Lower leg skin (tissue), 4 donors: ENCODE measurements around the gene TMEM117. TPM values are rescaled to one million over a fixed set of nuclear protein-coding genes. Genes with fewer than 3 reads are reported as not detected.
"Not testable (repeated sequence)": the region's sequence is repeated elsewhere in the genome, so short reads cannot be mapped to it uniquely, and the experiment has no call there.

Source experiments
- DNase-seq, 2 donors: peaks; one replicate each; pipeline ENCODE4 v3.0.0-alpha.2; 2019; ENCODE audit warnings: low spot score in 2 of 2
- H3K4me3 ChIP-seq: fragments of 200-600 bp; sonication (generic); 2 replicates; pipeline ENCODE4 v1.5.1; 2017; ENCODE audit warnings: mild to moderate bottlenecking, low read depth; ENCODE audit not compliant: poor library complexity, severe bottlenecking
- POLR2A ChIP-seq, 2 donors: fragments of 450-650 bp; IDR thresholded peaks; one replicate each; pipeline ENCODE4 v1.6.1; 2016 to 2017; ENCODE audit warnings: antibody characterized with exemption in 2 of 2, mild to moderate bottlenecking in 1 of 2, moderate library complexity in 1 of 2
- WGBS, 2 donors: methylation state at CpG; one replicate each; pipeline ENCODE4 v1.1.5; 2018; 5-methylcytosine and 5-hydroxymethylcytosine counted together
- intact Hi-C: fragments of 100-400 bp; cut with DNase I; formaldehyde crosslinking; loops from one replicate; pipeline ENCODE4 v1.15.0; 2023; ENCODE audit warnings: low total_unique reads
- total RNA-seq, 4 donors: library from RNA; depleted of rRNA; stranded (reverse); fragments of >200 nt; gene quantifications; one replicate each; pipeline ENCODE4 v1.1.0, GENCODE V29; 2016
- TF ChIP-seq, protein P1 (sequence below), 3 donors: fragments of 450-650 bp; IDR thresholded peaks; one replicate each; pipeline ENCODE4 v1.5.1; 2016; ENCODE audit warnings: antibody characterized with exemption in 3 of 3, mild to moderate bottlenecking in 3 of 3, moderate library complexity in 2 of 3

Gene TMEM117
- total RNA-seq, 4 donors from 2014 or later: 19.9 to 27.8 (median 24.3) TPM

DNA sequence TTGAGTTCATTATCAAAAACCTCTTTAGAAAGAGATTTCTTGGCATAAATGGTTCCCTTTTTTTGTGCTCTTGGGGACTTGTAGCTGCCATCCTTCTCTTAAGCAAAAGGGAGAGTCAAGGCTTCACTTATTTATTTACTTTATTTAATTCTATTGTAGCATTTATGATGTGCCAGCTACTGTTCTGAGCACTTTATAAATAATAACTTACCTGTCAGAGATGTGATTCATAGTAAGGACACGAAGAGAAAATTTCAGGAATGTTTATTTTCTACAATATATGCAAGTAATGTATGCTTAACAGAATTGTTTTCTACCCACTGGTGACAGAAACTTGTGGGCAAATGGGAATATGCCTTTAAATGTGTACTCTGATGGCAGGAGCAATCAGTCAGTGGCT, 33.3 kb downstream of the TMEM117 start:
- no peak for DNase-seq
- no peak overlapping the region for H3K4me3 ChIP-seq
- intact Hi-C loops: no loop called here
- no peak for TF ChIP-seq POLR2A (IDR thresholded peaks at IDR 0.05)
- TF ChIP-seq, protein P1, sequence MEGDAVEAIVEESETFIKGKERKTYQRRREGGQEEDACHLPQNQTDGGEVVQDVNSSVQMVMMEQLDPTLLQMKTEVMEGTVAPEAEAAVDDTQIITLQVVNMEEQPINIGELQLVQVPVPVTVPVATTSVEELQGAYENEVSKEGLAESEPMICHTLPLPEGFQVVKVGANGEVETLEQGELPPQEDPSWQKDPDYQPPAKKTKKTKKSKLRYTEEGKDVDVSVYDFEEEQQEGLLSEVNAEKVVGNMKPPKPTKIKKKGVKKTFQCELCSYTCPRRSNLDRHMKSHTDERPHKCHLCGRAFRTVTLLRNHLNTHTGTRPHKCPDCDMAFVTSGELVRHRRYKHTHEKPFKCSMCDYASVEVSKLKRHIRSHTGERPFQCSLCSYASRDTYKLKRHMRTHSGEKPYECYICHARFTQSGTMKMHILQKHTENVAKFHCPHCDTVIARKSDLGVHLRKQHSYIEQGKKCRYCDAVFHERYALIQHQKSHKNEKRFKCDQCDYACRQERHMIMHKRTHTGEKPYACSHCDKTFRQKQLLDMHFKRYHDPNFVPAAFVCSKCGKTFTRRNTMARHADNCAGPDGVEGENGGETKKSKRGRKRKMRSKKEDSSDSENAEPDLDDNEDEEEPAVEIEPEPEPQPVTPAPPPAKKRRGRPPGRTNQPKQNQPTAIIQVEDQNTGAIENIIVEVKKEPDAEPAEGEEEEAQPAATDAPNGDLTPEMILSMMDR (IDR thresholded peaks at IDR 0.05): no peak
- WGBS, 2 donors: 55 to 70% methylated on average over 1 of the region's 1 CpG

DNA sequence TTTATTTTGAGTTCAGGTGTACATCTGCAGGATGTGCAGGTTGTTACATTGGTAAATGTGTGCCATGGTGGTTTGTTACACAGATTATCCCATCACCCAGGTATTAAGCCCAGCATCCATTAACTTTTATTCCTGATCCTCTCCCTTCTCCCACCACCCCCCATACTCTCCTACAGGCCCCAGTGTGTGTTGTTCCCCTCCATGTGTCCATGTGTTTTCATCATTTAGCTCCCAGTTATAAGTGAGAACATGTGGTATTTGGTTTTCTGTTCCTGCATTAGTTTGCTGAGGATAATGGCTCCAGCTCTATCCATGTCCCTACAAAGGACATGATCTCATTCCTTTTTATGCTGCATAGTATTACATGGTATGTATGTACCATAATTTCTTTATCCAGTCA, 33.9 kb downstream of the TMEM117 start:
- DNase-seq, intact Hi-C loops, H3K4me3 ChIP-seq: not testable (repeated sequence)

DNA sequence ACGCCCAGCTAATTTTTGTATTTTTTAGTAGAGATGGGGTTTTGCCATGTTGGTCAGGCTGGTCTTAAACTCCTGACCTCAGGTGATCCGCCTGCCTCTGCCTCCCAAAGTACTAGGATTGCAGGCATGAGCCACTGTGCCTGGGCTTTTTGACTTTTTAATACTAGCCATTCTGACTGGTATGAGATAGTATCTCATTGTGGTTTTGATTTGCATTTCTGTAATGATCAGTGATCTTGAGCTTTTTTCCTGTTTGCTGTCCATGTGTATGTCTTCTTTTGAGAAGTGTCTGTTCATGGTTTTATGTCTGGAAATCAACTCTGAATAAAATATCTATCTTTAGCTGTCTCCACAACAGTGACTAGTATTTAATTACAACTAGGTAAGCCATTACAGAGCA, 35.4 kb downstream of the TMEM117 start:
- H3K4me3 ChIP-seq, DNase-seq, intact Hi-C loops: not testable (repeated sequence)
- 93 to 97% methylated on average over 2 of the region's 2 CpGs for WGBS, 2 donors

DNA sequence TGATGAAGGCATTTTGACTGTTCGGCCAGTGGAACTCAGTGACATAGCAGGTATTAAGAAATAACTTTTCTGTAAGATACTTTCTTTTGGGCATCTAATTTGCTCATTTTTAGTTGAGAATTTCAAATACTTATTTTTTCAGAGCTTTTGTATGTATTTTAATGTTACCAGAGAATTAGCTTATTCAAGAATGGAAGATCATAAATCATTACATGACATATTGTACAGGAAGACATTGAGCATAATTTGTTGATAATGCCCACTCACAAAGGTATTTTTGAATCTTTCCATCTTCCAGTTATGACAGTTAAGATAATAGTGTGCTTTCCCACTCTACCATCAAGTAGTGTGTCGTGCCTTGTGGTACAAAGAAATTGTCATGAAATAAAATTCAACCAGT, 36.5 kb downstream of the TMEM117 start:
- intact Hi-C loops: no loop called here
- 91 to 92% methylated on average over 2 of the region's 2 CpGs for WGBS, 2 donors
- H3K4me3 ChIP-seq: no peak overlapping the region
- TF ChIP-seq, protein P1 (IDR thresholded peaks at IDR 0.05): no peak
- TF ChIP-seq POLR2A (IDR thresholded peaks at IDR 0.05): no peak
- no peak for DNase-seq

DNA sequence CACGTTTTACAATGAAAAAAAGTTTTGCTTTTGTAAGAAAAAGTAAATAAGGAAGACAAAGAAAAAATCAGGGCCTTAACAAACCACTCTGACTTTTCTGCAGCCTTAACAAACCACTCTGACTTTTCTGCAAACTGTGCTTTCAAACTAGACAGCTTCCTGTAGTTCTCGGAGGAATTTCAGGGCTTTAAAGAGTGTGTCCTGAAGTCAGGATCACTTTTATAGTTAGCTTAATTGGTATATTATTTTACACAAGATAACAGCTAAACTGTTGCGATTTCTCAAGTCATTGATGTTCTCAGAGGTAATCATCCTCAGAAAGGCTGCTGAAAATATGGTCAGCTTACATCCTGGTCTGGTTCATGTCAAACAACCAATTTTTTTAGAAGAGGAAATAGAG, 42.2 kb downstream of the TMEM117 start:
- no peak overlapping the region for H3K4me3 ChIP-seq
- TF ChIP-seq POLR2A (IDR thresholded peaks at IDR 0.05): no peak
- TF ChIP-seq, protein P1 (IDR thresholded peaks at IDR 0.05): no peak
- WGBS, 2 donors: 86 to 87% methylated on average over 3 of the region's 3 CpGs
- intact Hi-C loops: no loop called here
- no peak for DNase-seq

DNA sequence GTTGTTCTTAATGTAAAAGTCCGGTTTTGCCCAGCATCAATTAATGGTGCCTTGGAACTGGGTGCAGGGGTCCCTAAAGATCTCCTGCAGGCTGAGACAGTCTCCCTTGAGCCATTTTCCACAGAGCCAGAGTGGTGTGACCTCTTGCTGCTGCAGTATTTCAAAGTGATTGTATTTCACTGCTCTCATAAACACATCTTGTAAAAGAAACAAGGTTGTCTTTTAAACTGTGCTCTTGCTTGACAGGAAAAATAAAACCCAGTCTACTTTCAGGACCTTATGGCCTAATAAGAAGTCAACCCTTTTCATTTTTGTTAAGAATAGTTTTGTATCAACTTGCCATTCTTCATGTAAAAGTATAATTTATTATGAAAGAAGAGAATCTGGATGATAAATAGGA, 44.7 kb downstream of the TMEM117 start:
- 59 to 70% methylated on average over 1 of the region's 1 CpG for WGBS, 2 donors
- DNase-seq: no peak
- intact Hi-C loops: loop anchor here (5.0 kb wide), 1 partner anchor 103 kb away; no protein-coding TSS in a partner anchor
- TF ChIP-seq, protein P1 (IDR thresholded peaks at IDR 0.05): no peak
- no peak for TF ChIP-seq POLR2A (IDR thresholded peaks at IDR 0.05)
- no peak overlapping the region for H3K4me3 ChIP-seq

DNA sequence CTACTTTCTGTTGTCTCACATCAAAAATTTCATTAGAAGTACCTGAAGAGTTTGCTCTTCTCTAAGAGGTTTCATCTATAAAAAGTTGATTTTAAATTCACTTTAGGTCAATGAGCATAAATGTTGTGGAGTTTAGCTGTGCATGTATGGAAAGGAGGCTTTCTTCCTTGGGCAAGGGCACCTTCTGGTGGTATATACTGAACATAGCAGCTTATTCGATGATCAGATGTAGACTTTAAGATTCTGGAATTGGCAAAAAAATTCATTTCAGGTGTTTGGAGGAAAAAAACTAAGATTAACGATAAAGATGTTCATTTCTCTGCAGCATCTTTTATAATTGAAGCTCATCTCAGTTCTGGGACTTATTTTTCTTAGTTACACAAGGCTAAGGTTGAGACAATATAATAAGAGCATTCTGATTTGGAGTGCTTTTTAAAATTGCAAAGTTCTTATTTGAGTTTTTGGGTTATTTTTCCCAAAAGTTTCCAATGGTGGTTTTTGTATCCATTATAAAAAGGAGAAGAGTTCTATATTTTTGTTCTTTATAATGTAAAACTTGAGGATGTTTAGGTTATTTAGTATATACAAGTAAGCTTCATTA, 46.8 kb downstream of the TMEM117 start:
- no peak for DNase-seq

More for the DNA sequence above, 46.8 kb downstream of the TMEM117 start:
- WGBS, 2 donors: 4 to 8% methylated on average over 2 of the region's 2 CpGs
- intact Hi-C loops: loop anchor here (5.0 kb wide), 1 partner anchor 105 kb away; no protein-coding TSS in a partner anchor
- no peak for TF ChIP-seq POLR2A (IDR thresholded peaks at IDR 0.05)
- TF ChIP-seq, protein P1 (IDR thresholded peaks at IDR 0.05): peak in 1 of 3 donors; percentile 38
- H3K4me3 ChIP-seq: no peak overlapping the region
